Measurements from ENCODE around the gene FAF1.
"Not testable (repeated sequence)": the region's sequence is repeated elsewhere in the genome, so short reads cannot be mapped to it uniquely, and the experiment has no call there.

Gene FAF1

GRCh38 chr1:50950396-50950795 lies 9.7 kb downstream of the FAF1 start:
- no peaks in the 10 kb centered on the region for H3K9me3 ChIP-seq (ENCODE audit: control insufficient read depth, low read length)
- peaks cover 28% of the 10 kb centered on the region for H3K79me2 ChIP-seq
- no peak overlapping the region for H3K4me3 ChIP-seq (ENCODE audit: low read depth, low read length)
- H3K36me3 ChIP-seq (ENCODE audit: control insufficient read depth, insufficient read depth, low read length), result no peaks in the 10 kb centered on the region
- H3K9ac ChIP-seq, result no peak overlapping the region
- H3K27ac ChIP-seq, result no peak overlapping the region
- H3K27me3 ChIP-seq (ENCODE audit: control insufficient read depth, insufficient read depth, low read length), result no peaks in the 10 kb centered on the region
- no peak overlapping the region for H3K4me2 ChIP-seq (ENCODE audit: low read length)
- no peaks in the 10 kb centered on the region for H3K4me1 ChIP-seq
- H2AFZ ChIP-seq, result no peak overlapping the region
- TF ChIP-seq CTCF (IDR thresholded peaks at IDR 0.05), result no peak

GRCh38 chr1:50949286-50949982 lies 10.6 kb downstream of the FAF1 start:
- Histone ChIP-seq H3K9ac (no peak overlapping the region), H3K36me3 (ENCODE audit: control insufficient read depth, insufficient read depth, low read length) (no peaks in the 10 kb centered on the region), H3K79me2 (peaks cover 29% of the 10 kb centered on the region), H3K27ac (no peak overlapping the region), H3K4me3 (ENCODE audit: low read depth, low read length) (no peak overlapping the region), H3K4me1 (no peaks in the 10 kb centered on the region), H3K4me2 (ENCODE audit: low read length) (no peak overlapping the region), H2AFZ (no peak overlapping the region), H3K27me3 (ENCODE audit: control insufficient read depth, insufficient read depth, low read length) (no peaks in the 10 kb centered on the region), H3K9me3 (ENCODE audit: control insufficient read depth, low read length) (no peaks in the 10 kb centered on the region)
- no peak for TF ChIP-seq CTCF (IDR thresholded peaks at IDR 0.05)

- H3K9ac ChIP-seq, result no peak overlapping the region
- no peak overlapping the region for H3K4me3 ChIP-seq (ENCODE audit: low read depth, low read length)
- no peak overlapping the region for H2AFZ ChIP-seq
- H3K36me3 ChIP-seq (ENCODE audit: control insufficient read depth, insufficient read depth, low read length), result no peaks in the 10 kb centered on the region
- H3K4me1 ChIP-seq, result no peaks in the 10 kb centered on the region
- TF ChIP-seq CTCF (IDR thresholded peaks at IDR 0.05), result no peak
- H3K27me3 ChIP-seq (ENCODE audit: control insufficient read depth, insufficient read depth, low read length), result no peaks in the 10 kb centered on the region
- peaks cover 22% of the 10 kb centered on the region for H3K79me2 ChIP-seq
- no peak overlapping the region for H3K4me2 ChIP-seq (ENCODE audit: low read length)
- no peak overlapping the region for H3K27ac ChIP-seq
- no peaks in the 10 kb centered on the region for H3K9me3 ChIP-seq (ENCODE audit: control insufficient read depth, low read length)
These were observed 17.7 kb downstream of the FAF1 start for GRCh38 chr1:50942334-50942733.

DNA sequence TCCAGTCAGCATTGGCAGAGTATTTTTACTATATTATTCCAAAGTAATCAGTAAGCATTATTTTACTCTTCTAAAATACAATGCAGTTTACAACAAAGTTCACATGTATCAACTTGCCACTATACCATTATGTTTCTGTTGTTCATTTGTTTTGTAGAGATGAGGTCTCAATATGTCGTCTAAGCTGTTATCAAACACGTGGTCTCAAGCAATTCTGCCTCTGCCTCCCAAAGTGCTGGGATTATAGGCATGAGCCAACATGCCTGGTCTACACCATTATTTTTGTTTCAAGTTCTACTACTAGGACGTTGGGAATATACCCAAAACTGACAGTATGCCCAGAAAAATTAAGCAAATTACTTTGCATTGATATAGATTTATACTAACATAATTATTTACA lies 19.8 kb downstream of the FAF1 start:
- TF ChIP-seq CTCF (IDR thresholded peaks at IDR 0.05), result no peak
- H3K4me1 ChIP-seq, result no peaks in the 10 kb centered on the region
- no peaks in the 10 kb centered on the region for H3K9me3 ChIP-seq (ENCODE audit: control insufficient read depth, low read length)
- no peak overlapping the region for H3K4me2 ChIP-seq (ENCODE audit: low read length)
- no peak overlapping the region for H3K27ac ChIP-seq
- no peaks in the 10 kb centered on the region for H3K36me3 ChIP-seq (ENCODE audit: control insufficient read depth, insufficient read depth, low read length)
- H2AFZ ChIP-seq, result no peak overlapping the region
- no peak overlapping the region for H3K9ac ChIP-seq
- peaks cover 17% of the 10 kb centered on the region for H3K79me2 ChIP-seq
- H3K4me3 ChIP-seq (ENCODE audit: low read depth, low read length), result no peak overlapping the region
- no peaks in the 10 kb centered on the region for H3K27me3 ChIP-seq (ENCODE audit: control insufficient read depth, insufficient read depth, low read length)

GRCh38 chr1:50936321-50936720 lies 23.7 kb downstream of the FAF1 start:
- no peak for TF ChIP-seq CTCF (IDR thresholded peaks at IDR 0.05)
- peaks cover 3% of the 10 kb centered on the region for H3K79me2 ChIP-seq
- H3K36me3 ChIP-seq (ENCODE audit: control insufficient read depth, insufficient read depth, low read length), result no peaks in the 10 kb centered on the region

DNA sequence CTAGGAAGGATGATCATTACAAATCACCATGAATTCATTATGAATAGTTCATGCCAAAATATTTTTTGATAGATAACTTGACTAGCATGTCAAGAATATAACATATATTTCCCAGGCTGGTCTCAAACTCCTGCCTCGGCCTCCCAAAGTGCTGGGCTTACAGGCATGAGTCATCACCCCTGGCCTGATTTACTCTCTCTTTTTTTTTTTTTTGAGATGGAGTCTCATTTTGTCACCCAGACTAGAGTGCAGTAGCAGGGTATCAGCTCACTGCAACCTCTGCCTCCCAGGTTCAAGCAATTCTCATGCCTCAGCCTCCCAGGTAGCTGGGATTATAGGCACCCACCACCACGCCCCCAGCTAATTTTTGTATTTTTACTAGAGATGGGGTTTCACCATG lies 24.8 kb downstream of the FAF1 start:
- not testable (repeated sequence) for H2AFZ ChIP-seq; H3K4me3 ChIP-seq (ENCODE audit: low read depth, low read length); H3K79me2 ChIP-seq; H3K9me3 ChIP-seq (ENCODE audit: control insufficient read depth, low read length); H3K36me3 ChIP-seq (ENCODE audit: control insufficient read depth, insufficient read depth, low read length); H3K4me2 ChIP-seq (ENCODE audit: low read length); H3K4me1 ChIP-seq; H3K9ac ChIP-seq; H3K27me3 ChIP-seq (ENCODE audit: control insufficient read depth, insufficient read depth, low read length); H3K27ac ChIP-seq

More at GRCh38 chr1:50936321-50936720, 23.7 kb downstream of the FAF1 start:
- Histone ChIP-seq H2AFZ (no peak overlapping the region), H3K9me3 (ENCODE audit: control insufficient read depth, low read length) (no peaks in the 10 kb centered on the region), H3K4me1 (no peaks in the 10 kb centered on the region), H3K4me3 (ENCODE audit: low read depth, low read length) (no peak overlapping the region), H3K4me2 (ENCODE audit: low read length) (no peak overlapping the region), H3K9ac (no peak overlapping the region), H3K27ac (no peak overlapping the region), H3K27me3 (ENCODE audit: control insufficient read depth, insufficient read depth, low read length) (no peaks in the 10 kb centered on the region)

All from parathyroid adenoma (tissue), 2 donors.